ENCODE measurements around the gene DES. TPM values are rescaled to one million over a fixed set of nuclear protein-coding genes. Genes with fewer than 3 reads are reported as not detected.

The DES gene
- total RNA-seq, 1 experiment from 2014 or later = 22.6 TPM

DNA sequence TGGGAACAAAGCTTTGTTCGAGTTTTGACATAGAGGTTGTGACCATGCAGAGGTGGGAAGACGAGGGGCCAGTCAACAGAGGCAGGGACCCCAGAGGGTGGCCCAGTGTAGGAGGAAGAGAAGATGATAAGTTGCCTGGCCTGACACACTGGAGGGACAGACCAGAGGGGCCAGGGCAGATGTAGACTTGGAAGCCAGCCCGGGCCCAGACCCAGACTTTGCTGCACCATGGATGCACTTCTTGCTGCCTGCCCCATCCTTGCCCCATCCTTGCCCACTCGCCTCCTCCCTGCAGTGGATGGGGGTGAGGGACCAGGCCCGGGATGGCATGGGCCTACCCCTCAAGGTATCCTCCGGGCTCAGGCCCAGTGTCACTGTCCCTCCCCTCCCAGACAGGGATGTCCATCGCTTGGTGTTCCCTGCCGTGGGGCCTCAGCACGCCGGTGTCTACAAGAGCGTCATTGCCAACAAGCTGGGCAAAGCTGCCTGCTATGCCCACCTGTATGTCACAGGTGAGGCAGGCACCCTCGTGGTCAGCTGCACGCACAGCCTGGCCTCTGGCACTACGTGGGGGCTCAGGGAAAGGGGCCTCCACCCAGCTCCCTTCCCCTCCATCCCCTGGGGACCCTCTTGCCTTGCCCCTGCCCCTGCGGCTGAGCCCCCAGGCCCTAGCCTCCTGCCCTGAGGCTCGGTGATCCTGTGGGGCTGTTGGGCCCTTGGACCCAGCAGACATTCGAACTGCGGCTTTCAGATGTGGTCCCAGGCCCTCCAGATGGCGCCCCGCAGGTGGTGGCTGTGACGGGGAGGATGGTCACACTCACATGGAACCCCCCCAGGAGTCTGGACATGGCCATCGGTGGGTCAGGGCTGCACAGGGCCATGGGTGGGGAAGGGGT lies 53.5 kb downstream of the DES start:
- Histone ChIP-seq H3K27me3 (no peaks in the 10 kb centered on the region), H3K4me3 (no peak overlapping the region), H3K9me3 (no peaks in the 10 kb centered on the region), H3K36me3 (peaks cover 8% of the 10 kb centered on the region)
- DNase-seq = no peak

DNA sequence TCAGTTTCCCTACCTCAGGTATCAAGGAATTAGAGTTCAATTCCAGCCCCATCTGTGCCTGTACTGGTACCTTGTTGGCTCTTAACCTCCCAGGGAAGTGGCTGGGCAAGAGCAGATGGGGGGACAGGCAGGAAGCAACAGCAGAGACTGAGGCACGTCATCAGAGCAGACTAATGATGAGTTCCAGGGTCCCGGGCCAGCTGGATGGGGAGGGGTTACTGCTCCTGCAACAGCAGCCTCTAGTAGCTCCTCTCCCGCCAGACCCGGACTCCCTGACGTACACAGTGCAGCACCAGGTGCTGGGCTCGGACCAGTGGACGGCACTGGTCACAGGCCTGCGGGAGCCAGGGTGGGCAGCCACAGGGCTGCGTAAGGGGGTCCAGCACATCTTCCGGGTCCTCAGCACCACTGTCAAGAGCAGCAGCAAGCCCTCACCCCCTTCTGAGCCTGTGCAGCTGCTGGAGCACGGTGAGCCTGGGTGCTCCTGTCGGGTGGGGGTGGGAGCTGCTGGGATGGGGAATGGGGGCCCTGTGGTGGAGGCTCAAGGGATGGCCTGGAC lies 54.5 kb downstream of the DES start:
- Histone ChIP-seq H3K36me3 (peaks cover 8% of the 10 kb centered on the region), H3K4me3 (no peak overlapping the region), H3K9me3 (no peaks in the 10 kb centered on the region), H3K27me3 (no peaks in the 10 kb centered on the region)
- DNase-seq = no peak

DNA sequence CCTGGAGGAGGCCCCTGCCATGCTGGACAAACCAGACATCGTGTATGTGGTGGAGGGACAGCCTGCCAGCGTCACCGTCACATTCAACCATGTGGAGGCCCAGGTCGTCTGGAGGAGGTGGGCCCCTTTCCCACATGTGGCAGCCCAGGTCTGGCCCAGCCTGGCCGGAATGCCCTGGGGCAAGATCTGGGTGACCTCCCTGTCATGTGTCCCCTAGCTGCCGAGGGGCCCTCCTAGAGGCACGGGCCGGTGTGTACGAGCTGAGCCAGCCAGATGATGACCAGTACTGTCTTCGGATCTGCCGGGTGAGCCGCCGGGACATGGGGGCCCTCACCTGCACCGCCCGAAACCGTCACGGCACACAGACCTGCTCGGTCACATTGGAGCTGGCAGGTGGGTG lies 55.3 kb downstream of the DES start:
- Histone ChIP-seq H3K4me3 (no peak overlapping the region), H3K27me3 (no peaks in the 10 kb centered on the region), H3K36me3 (peaks cover 8% of the 10 kb centered on the region), H3K9me3 (no peaks in the 10 kb centered on the region)
- no peak for DNase-seq

DNA sequence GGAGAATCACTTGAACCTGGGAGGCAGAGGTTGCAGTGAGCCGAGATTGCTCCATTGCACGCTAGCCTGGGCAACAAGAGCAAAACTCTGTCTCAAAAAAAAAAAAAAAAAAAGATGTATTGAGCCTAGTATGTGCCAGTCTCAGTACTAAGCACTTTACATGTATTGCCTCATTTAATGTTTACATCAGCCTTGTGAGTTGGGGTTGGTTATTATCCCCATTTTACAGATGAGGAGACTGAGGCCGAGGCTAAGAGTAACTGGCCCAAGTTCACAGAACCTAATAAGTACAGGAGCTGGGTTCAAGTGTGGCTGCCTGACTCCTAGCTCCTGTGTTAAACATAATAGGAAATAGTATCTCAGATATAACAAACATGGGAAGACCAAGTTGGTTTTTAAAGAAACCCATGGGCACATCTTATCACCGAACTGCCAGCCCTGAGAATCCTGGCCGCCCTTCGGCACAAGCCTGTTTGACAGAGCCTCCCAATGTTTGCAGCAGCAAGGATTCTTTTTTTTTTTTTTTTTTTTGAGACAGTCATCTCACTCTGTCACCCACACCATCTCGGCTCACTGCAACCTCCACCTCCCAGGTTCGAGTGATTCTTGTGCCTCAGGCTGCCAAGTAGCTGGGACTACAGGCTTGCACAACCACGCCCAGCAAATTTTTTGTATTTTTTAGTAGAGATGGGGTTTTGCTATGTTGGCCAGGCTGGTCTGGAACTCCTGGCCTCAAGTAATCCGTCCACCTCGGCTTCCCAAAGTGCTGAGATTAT lies 56.3 kb downstream of the DES start:
- DNase-seq = no peak
- Histone ChIP-seq H3K36me3 (peaks cover 3% of the 10 kb centered on the region), H3K4me3 (no peak overlapping the region), H3K27me3 (no peaks in the 10 kb centered on the region), H3K9me3 (no peaks in the 10 kb centered on the region)

DNA sequence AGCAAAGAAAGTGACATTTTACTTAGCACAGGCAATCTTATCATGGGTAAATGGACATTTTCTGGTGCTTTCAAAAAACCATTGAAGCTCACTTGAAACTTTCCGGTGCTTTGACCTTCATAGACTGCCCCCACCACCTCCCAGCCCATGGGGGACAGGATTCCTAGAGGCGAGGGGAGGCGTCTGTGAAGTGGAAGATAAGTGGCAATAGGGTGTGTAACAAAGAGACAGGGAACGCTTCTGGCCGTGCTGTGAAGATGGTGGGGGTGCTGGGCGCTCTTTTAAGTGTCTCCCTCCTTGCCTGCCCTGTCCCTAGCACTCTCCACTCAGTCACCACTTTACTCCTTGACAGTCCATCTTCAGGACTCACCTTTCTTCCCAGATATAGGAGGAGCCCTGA lies 57.1 kb downstream of the DES start:
- H3K36me3 ChIP-seq = no peaks in the 10 kb centered on the region
- no peaks in the 10 kb centered on the region for H3K27me3 ChIP-seq
- no peak overlapping the region for H3K4me3 ChIP-seq
- DNase-seq = no peak
- H3K9me3 ChIP-seq = no peaks in the 10 kb centered on the region

DNA sequence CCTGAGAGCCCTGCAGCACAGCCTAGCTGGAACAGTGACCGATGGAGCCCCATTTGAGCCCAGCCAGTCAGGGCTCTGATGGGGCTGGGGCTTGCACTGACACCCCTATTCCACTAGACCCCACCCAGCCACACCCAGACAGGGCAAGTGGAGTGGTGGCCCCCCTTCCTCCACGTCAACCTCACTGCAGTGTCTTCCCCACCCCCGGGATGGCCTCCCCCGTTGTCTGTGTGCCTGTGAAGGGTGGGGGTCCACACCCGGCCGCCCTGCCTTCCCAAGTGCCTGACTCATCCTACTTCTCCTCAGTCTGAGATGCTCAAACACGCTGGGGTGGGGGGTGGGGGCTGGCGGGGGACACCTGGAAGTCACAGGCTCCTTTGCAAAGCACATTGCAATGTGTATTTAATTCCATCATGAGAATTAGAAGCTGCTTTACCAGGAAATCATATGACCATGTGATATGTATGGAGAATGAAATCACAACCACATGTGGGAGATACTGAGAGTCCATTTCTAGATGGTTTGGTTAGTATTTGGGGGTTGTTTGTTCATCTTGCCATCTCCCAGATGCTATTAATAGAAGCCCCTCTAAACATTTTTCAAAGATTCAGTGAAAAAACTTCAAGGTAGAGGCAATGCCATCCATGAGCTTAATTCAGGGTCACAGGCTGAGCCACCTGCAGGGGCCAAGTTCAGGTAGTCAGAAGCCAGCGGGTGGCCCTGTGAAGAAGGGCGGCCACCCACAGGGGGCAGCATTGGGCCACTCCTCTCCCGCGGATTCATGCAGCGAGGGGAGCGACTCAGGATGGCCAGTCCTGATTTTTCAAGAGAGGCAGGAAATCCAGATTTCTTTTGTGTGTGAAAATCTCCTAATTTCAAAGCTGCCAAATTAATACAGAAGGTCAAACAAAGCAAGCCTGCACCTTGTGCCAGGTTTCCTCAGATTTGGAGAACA lies 57.8 kb downstream of the DES start:
- no peaks in the 10 kb centered on the region for H3K27me3 ChIP-seq
- H3K4me3 ChIP-seq = no peak overlapping the region
- peak; percentile 42 for DNase-seq
- no peaks in the 10 kb centered on the region for H3K9me3 ChIP-seq
- no peaks in the 10 kb centered on the region for H3K36me3 ChIP-seq

Other genes with a start within 250 kb of the DES start
- gene SLC23A3, start 248.3 kb upstream of the DES start, total RNA-seq (2014; rRNA removed; shearing (Covaris generic); ENCODE audit: low replicate concordance) = not detected in 2 replicates
- gene CNPPD1, start 241.5 kb upstream of the DES start, total RNA-seq (2014; rRNA removed; shearing (Covaris generic); ENCODE audit: low replicate concordance) = 35.2 and 40.6 TPM in 2 replicates
- gene RETREG2, start 240.1 kb upstream of the DES start, total RNA-seq (2014; rRNA removed; shearing (Covaris generic); ENCODE audit: low replicate concordance) = 52.2 and 85.4 TPM in 2 replicates
- gene ZFAND2B, start 211.6 kb upstream of the DES start, total RNA-seq (2014; rRNA removed; shearing (Covaris generic); ENCODE audit: low replicate concordance) = 43.3 and 72.7 TPM in 2 replicates
- 15.5 and 31.7 TPM in 2 replicates for gene ABCB6, start 199.4 kb upstream of the DES start, total RNA-seq (2014; rRNA removed; shearing (Covaris generic); ENCODE audit: low replicate concordance)
- gene ATG9A, start 188.7 kb upstream of the DES start, total RNA-seq (2014; rRNA removed; shearing (Covaris generic); ENCODE audit: low replicate concordance) = 74.5 and 90.6 TPM in 2 replicates
- 21.3 and 23.4 TPM in 2 replicates for gene ANKZF1, start 188.6 kb upstream of the DES start, total RNA-seq (2014; rRNA removed; shearing (Covaris generic); ENCODE audit: low replicate concordance)
- gene GLB1L, start 172.9 kb upstream of the DES start, total RNA-seq (2014; rRNA removed; shearing (Covaris generic); ENCODE audit: low replicate concordance) = 2.3 and 13.0 TPM in 2 replicates
- gene STK16, start 172.9 kb upstream of the DES start, total RNA-seq (2014; rRNA removed; shearing (Covaris generic); ENCODE audit: low replicate concordance) = 14.4 and 26.0 TPM in 2 replicates
- gene TUBA4B, start 165.1 kb upstream of the DES start, total RNA-seq (2014; rRNA removed; shearing (Covaris generic); ENCODE audit: low replicate concordance) = not detected in 2 replicates
- gene TUBA4A, start 164.5 kb upstream of the DES start, total RNA-seq (2014; rRNA removed; shearing (Covaris generic); ENCODE audit: low replicate concordance) = 3.1 and 7.7 TPM in 2 replicates
- 55.0 and 56.4 TPM in 2 replicates for gene DNAJB2, start 139.0 kb upstream of the DES start, total RNA-seq (2014; rRNA removed; shearing (Covaris generic); ENCODE audit: low replicate concordance)
- gene PTPRN, start 109.0 kb upstream of the DES start, total RNA-seq (2014; rRNA removed; shearing (Covaris generic); ENCODE audit: low replicate concordance) = not detected in 2 replicates
- not detected in 2 replicates for gene RESP18, start 85.6 kb upstream of the DES start, total RNA-seq (2014; rRNA removed; shearing (Covaris generic); ENCODE audit: low replicate concordance)
- gene DNPEP, start 30.5 kb upstream of the DES start, total RNA-seq (2014; rRNA removed; shearing (Covaris generic); ENCODE audit: low replicate concordance) = 56.4 and 73.1 TPM in 2 replicates
- gene SPEG, start 16.5 kb downstream of the DES start, total RNA-seq (2014; rRNA removed; shearing (Covaris generic); ENCODE audit: low replicate concordance) = 11.6 and 12.6 TPM in 2 replicates
- gene GMPPA, start 80.5 kb downstream of the DES start, total RNA-seq (2014; rRNA removed; shearing (Covaris generic); ENCODE audit: low replicate concordance) = 61.4 and 89.6 TPM in 2 replicates
- gene ASIC4, start 96.1 kb downstream of the DES start, total RNA-seq (2014; rRNA removed; shearing (Covaris generic); ENCODE audit: low replicate concordance) = not detected in 2 replicates
- gene CHPF, start 125.4 kb downstream of the DES start, total RNA-seq (2014; rRNA removed; shearing (Covaris generic); ENCODE audit: low replicate concordance) = 26.6 and 40.4 TPM in 2 replicates
- gene TMEM198, start 125.7 kb downstream of the DES start, total RNA-seq (2014; rRNA removed; shearing (Covaris generic); ENCODE audit: low replicate concordance) = 5.1 and 5.9 TPM in 2 replicates
- 37.6 and 49.9 TPM in 2 replicates for gene OBSL1, start 153.2 kb downstream of the DES start, total RNA-seq (2014; rRNA removed; shearing (Covaris generic); ENCODE audit: low replicate concordance)
- not detected in 2 replicates for gene INHA, start 153.9 kb downstream of the DES start, total RNA-seq (2014; rRNA removed; shearing (Covaris generic); ENCODE audit: low replicate concordance)
- gene STK11IP, start 179.5 kb downstream of the DES start, total RNA-seq (2014; rRNA removed; shearing (Covaris generic); ENCODE audit: low replicate concordance) = 8.2 and 15.8 TPM in 2 replicates
- gene SLC4A3, start 209.3 kb downstream of the DES start, total RNA-seq (2014; rRNA removed; shearing (Covaris generic); ENCODE audit: low replicate concordance) = 3.0 and 4.9 TPM in 2 replicates